ENCODE results near the gene RANBP2.

DNA sequence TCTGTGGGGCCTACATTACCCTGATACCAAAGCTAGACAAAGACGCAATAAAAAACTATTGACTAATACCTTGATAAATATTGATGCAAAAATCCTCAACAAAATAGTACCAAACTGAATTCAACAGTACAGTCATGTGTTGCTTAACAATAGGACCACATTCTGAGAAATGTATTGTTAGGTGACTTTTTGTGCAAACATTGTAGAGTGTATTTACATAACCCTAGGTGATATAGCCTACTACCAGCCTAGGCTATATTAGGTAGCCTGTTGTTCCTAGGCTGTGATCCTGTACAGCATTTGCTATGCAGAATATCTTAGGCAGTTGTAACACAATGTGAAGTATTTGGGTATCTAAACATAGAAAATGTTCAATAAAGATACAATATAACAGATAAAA, 104.0 kb downstream of the RANBP2 start:
- TF ChIP-seq, protein P1, sequence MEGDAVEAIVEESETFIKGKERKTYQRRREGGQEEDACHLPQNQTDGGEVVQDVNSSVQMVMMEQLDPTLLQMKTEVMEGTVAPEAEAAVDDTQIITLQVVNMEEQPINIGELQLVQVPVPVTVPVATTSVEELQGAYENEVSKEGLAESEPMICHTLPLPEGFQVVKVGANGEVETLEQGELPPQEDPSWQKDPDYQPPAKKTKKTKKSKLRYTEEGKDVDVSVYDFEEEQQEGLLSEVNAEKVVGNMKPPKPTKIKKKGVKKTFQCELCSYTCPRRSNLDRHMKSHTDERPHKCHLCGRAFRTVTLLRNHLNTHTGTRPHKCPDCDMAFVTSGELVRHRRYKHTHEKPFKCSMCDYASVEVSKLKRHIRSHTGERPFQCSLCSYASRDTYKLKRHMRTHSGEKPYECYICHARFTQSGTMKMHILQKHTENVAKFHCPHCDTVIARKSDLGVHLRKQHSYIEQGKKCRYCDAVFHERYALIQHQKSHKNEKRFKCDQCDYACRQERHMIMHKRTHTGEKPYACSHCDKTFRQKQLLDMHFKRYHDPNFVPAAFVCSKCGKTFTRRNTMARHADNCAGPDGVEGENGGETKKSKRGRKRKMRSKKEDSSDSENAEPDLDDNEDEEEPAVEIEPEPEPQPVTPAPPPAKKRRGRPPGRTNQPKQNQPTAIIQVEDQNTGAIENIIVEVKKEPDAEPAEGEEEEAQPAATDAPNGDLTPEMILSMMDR (IDR thresholded peaks at IDR 0.05), result no peak
- no peak for TF ChIP-seq POLR2A (IDR thresholded peaks at IDR 0.05)
